Gastroesophageal sphincter (tissue), 4 donors: ENCODE data around the gene DDX6. TPM values are rescaled to one million over a fixed set of nuclear protein-coding genes. Genes with fewer than 3 reads are reported as not detected.
"Not testable (repeated sequence)": the region's sequence is repeated elsewhere in the genome, so short reads cannot be mapped to it uniquely, and the experiment has no call there.

ENCODE experiments used
- ATAC-seq: fragments of 150-250 bp; one replicate; pipeline ENCODE4 v1.9.1; 2016; ENCODE audit warnings: mild to moderate bottlenecking, moderate library complexity
- H3K27ac ChIP-seq, 4 donors: fragments of 200-600 bp; sonication (generic) in 3 of 4; 1 replicate in 3 of 4; 2 replicates in 1 of 4; pipeline ENCODE4 v1.5.1; 2016 to 2019
- H3K27me3 ChIP-seq: fragments of 200-600 bp; sonication (generic); one replicate; pipeline ENCODE4 v1.5.1; 2019
- H3K36me3 ChIP-seq, 2 donors: fragments of 200-600 bp; sonication (generic); one replicate each; pipeline ENCODE4 v1.5.1; 2019; ENCODE audit warnings: control low read depth in 1 of 2
- H3K4me1 ChIP-seq, 3 donors: fragments of 200-600 bp; sonication (generic); 1 replicate in 2 of 3; 2 replicates in 1 of 3; pipeline ENCODE4 v1.5.1; 2016 to 2019; ENCODE audit warnings: control low read depth in 2 of 3
- H3K4me3 ChIP-seq, 2 donors: fragments of 200-600 bp; sonication (generic); one replicate each; pipeline ENCODE4 v1.5.1; 2019; ENCODE audit warnings: mild to moderate bottlenecking in 1 of 2, moderate library complexity in 1 of 2
- H3K9me3 ChIP-seq, 3 donors: fragments of 200-600 bp; sonication (generic); one replicate each; pipeline ENCODE4 v1.5.1; 2017 to 2019; ENCODE audit warnings: control low read depth in 2 of 3
- CTCF ChIP-seq, 4 experiments: fragments of 200-600 bp in 2 of 4; fragments of 450-650 bp in 2 of 4; sonication (generic) in 1 of 4; IDR thresholded peaks; one replicate each; pipeline ENCODE4 v1.5.1; 2017 to 2019; ENCODE audit warnings: antibody characterized with exemption in 4 of 4, mild to moderate bottlenecking in 2 of 4, moderate library complexity in 2 of 4
- EP300 ChIP-seq: sonication (generic); formaldehyde crosslinking; IDR thresholded peaks from one replicate; pipeline ENCODE4 v1.6.1; 2017; ENCODE audit warnings: antibody characterized with exemption, mild to moderate bottlenecking
- POLR2A ChIP-seq, 2 donors: fragments of 450-650 bp; IDR thresholded peaks; one replicate each; pipeline ENCODE4 v1.6.1; 2017; ENCODE audit warnings: antibody characterized with exemption in 2 of 2, mild to moderate bottlenecking in 2 of 2, moderate library complexity in 1 of 2
- POLR2AphosphoS5 ChIP-seq: sonication (generic); formaldehyde crosslinking; IDR thresholded peaks from one replicate; pipeline ENCODE4 v1.6.1; 2017; ENCODE audit warnings: antibody characterized with exemption
- WGBS, 2 donors: methylation state at CpG; one replicate each; pipeline ENCODE4 v1.1.5; 2018; ENCODE audit warnings: low coverage in 1 of 2; 5-methylcytosine and 5-hydroxymethylcytosine counted together
- total RNA-seq, 4 donors: library from RNA; depleted of rRNA; stranded (reverse); fragments of >200 nt; gene quantifications; one replicate each; pipeline ENCODE4 v1.1.0, GENCODE V29; 2016

DDX6 gene
- total RNA-seq, 4 donors from 2014 or later = 111 to 163 (median 116) TPM

GRCh38 chr11:118768690-118769089 lies 22.3 kb downstream of the DDX6 start:
- peaks cover 0 to 58% of the 10 kb centered on the region in 2 donors for H3K36me3 ChIP-seq
- no peak for ATAC-seq
- H3K4me1 ChIP-seq = peaks cover 30 to 86% (median 46%) of the 10 kb centered on the region in 3 donors
- no peaks in the 10 kb centered on the region for H3K27me3 ChIP-seq
- no peak overlapping the region for H3K4me3 ChIP-seq
- TF ChIP-seq CTCF (IDR thresholded peaks at IDR 0.05) (no peak), POLR2AphosphoS5 (no peak), POLR2A (IDR thresholded peaks at IDR 0.05) (no peak), EP300 (no peak)
- peak overlapping the region in 1 of 4 donors; percentile 31 for H3K27ac ChIP-seq
- 25 to 41% methylated on average over 1 to 3 of the region's 3 CpGs for WGBS, 2 donors
- H3K9me3 ChIP-seq = no peaks in the 10 kb centered on the region

- Histone ChIP-seq H3K9me3 (no peaks in the 10 kb centered on the region), H3K27me3 (no peaks in the 10 kb centered on the region), H3K27ac (no peak overlapping the region), H3K4me3 (no peak overlapping the region), H3K36me3 (peaks cover 0 to 74% of the 10 kb centered on the region in 2 donors), H3K4me1 (peaks cover 14 to 65% (median 23%) of the 10 kb centered on the region in 3 donors)
- 79 to 88% methylated on average over 2 to 4 of the region's 4 CpGs for WGBS, 2 donors
- ATAC-seq = no peak
- TF ChIP-seq CTCF (IDR thresholded peaks at IDR 0.05) (no peak), POLR2A (IDR thresholded peaks at IDR 0.05) (no peak), EP300 (no peak), POLR2AphosphoS5 (no peak)
Measured at GRCh38 chr11:118766035-118766434, 24.9 kb downstream of the DDX6 start.

- not testable (repeated sequence) for H3K27me3 ChIP-seq, H3K4me3 ChIP-seq, H3K27ac ChIP-seq, ATAC-seq, H3K9me3 ChIP-seq
- H3K4me1 ChIP-seq = peaks cover 11 to 57% (median 19%) of the 10 kb centered on the region in 3 donors
- peaks cover 0 to 79% of the 10 kb centered on the region in 2 donors for H3K36me3 ChIP-seq
- WGBS, 2 donors = 79 to 100% methylated on average over 1 to 3 of the region's 6 CpGs
Measured at GRCh38 chr11:118765095-118765691, 25.8 kb downstream of the DDX6 start.

GRCh38 chr11:118763041-118763440 lies 27.9 kb downstream of the DDX6 start:
- peaks cover 8 to 99% of the 10 kb centered on the region in 2 donors for H3K36me3 ChIP-seq
- H3K4me1 ChIP-seq = peaks cover 4 to 35% (median 4%) of the 10 kb centered on the region in 3 donors
- TF ChIP-seq POLR2A (IDR thresholded peaks at IDR 0.05) (no peak), EP300 (no peak), POLR2AphosphoS5 (no peak), CTCF (IDR thresholded peaks at IDR 0.05) (no peak)
- no peaks in the 10 kb centered on the region for H3K9me3 ChIP-seq
- no peaks in the 10 kb centered on the region for H3K27me3 ChIP-seq
- H3K4me3 ChIP-seq = no peak overlapping the region
- WGBS, 2 donors = 45 to 60% methylated on average over 2 of the region's 2 CpGs
- H3K27ac ChIP-seq = no peak overlapping the region
- ATAC-seq = no peak

- H3K27me3 ChIP-seq, H3K27ac ChIP-seq, H3K9me3 ChIP-seq, H3K4me3 ChIP-seq, ATAC-seq: not testable (repeated sequence)
- peaks cover 0 to 25% (median 0%) of the 10 kb centered on the region in 3 donors for H3K4me1 ChIP-seq
- 85 to 89% methylated on average over 7 to 10 of the region's 10 CpGs for WGBS, 2 donors
- H3K36me3 ChIP-seq = peaks cover 12 to 99% of the 10 kb centered on the region in 2 donors
Measured at GRCh38 chr11:118761981-118762380, 29.0 kb downstream of the DDX6 start.

GRCh38 chr11:118757876-118758399 lies 33.0 kb downstream of the DDX6 start:
- Histone ChIP-seq H3K27me3 (no peaks in the 10 kb centered on the region), H3K9me3 (no peaks in the 10 kb centered on the region), H3K4me1 (peaks cover 0 to 4% (median 0%) of the 10 kb centered on the region in 3 donors), H3K4me3 (no peak overlapping the region), H3K36me3 (peaks cover 21 to 99% of the 10 kb centered on the region in 2 donors), H3K27ac (no peak overlapping the region)
- WGBS, 2 donors = 57 to 63% methylated on average over 4 of the region's 4 CpGs
- no peak for TF ChIP-seq POLR2A (IDR thresholded peaks at IDR 0.05)
- TF ChIP-seq POLR2AphosphoS5 = no peak
- TF ChIP-seq EP300 = no peak
- no peak for TF ChIP-seq CTCF (IDR thresholded peaks at IDR 0.05)
- ATAC-seq = no peak
